IMR-90 (cell line): ENCODE data around the gene SMPDL3A.

ENCODE experiments used
- CEBPB ChIP-seq: IDR thresholded peaks from 2 replicates; pipeline ENCODE4 v1.6.1; 2012; ENCODE audit warnings: low read depth, low read length, improper control_type of control experiment
- CTCF ChIP-seq: conservative IDR thresholded peaks from 2 replicates; pipeline ENCODE4 v1.5.1; 2012; ENCODE audit warnings: mild to moderate bottlenecking, low read depth, low read length, improper control_type of control experiment
- MAFK ChIP-seq: IDR thresholded peaks from 2 replicates; pipeline ENCODE4 v1.6.1; 2012; ENCODE audit warnings: low read depth, low read length, improper control_type of control experiment
- MXI1 ChIP-seq: IDR thresholded peaks from 2 replicates; pipeline ENCODE4 v1.6.1; 2012; ENCODE audit warnings: low read depth, mild to moderate bottlenecking, low read length, moderate library complexity, borderline replicate concordance
- POLR2A ChIP-seq: IDR thresholded peaks from 2 replicates; pipeline ENCODE4 v1.6.1; 2012; ENCODE audit warnings: mild to moderate bottlenecking, low read depth, low read length
- RFX5 ChIP-seq: IDR thresholded peaks from 2 replicates; pipeline ENCODE4 v1.8.0; 2012; ENCODE audit warnings: low read depth, mild to moderate bottlenecking, low read length, moderate library complexity
- USF2 ChIP-seq: fragments of 150-350 bp; IDR thresholded peaks from 2 replicates; pipeline ENCODE4 v1.6.1; 2017; ENCODE audit warnings: mild to moderate bottlenecking, antibody characterized with exemption, low read length, low read depth

GRCh38 chr6:122809001-122809400, 19.9 kb downstream of the SMPDL3A start:
- no peak for TF ChIP-seq CTCF
- no peak for TF ChIP-seq RFX5
- no peak for TF ChIP-seq POLR2A
- TF ChIP-seq CEBPB, result no peak
- no peak for TF ChIP-seq MXI1
- TF ChIP-seq USF2, result no peak
- no peak for TF ChIP-seq MAFK
